ENCODE results near the gene ANKZF1.

DNA sequence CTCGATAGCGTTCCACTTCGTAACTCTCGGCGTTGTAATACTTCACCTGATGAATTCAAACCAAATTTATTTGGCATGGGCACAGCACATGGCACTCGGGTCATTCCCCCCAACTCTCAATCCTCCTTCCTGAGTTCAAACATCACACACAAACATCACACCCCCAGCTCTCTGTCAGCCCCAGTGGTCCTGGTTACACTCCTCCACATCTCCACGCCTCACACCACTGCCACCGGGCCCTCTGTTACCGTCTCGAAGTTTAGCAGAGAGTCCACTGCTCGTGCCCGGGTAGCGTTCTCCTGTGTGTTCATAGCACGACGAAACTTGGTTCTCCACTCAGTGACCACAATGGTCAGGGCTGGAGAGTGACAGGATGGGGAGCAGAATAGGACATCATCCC, 15.5 kb upstream of the ANKZF1 start:
- TF ChIP-seq, protein P1, sequence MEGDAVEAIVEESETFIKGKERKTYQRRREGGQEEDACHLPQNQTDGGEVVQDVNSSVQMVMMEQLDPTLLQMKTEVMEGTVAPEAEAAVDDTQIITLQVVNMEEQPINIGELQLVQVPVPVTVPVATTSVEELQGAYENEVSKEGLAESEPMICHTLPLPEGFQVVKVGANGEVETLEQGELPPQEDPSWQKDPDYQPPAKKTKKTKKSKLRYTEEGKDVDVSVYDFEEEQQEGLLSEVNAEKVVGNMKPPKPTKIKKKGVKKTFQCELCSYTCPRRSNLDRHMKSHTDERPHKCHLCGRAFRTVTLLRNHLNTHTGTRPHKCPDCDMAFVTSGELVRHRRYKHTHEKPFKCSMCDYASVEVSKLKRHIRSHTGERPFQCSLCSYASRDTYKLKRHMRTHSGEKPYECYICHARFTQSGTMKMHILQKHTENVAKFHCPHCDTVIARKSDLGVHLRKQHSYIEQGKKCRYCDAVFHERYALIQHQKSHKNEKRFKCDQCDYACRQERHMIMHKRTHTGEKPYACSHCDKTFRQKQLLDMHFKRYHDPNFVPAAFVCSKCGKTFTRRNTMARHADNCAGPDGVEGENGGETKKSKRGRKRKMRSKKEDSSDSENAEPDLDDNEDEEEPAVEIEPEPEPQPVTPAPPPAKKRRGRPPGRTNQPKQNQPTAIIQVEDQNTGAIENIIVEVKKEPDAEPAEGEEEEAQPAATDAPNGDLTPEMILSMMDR (IDR thresholded peaks at IDR 0.05 in 4 of 5, conservative IDR thresholded peaks at IDR 0.05 in 1 of 5): no peak
- no peak for TF ChIP-seq POLR2A (IDR thresholded peaks at IDR 0.05)
